GM21786 (cell line): ENCODE results near the gene ZNF831.

Source experiments
- ATAC-seq: cut with Tn5 transposase; IDR thresholded peaks from one replicate; pipeline ENCODE4 v1.9.1; 2021; ENCODE audit not compliant: unreplicated experiment

The ZNF831 gene

GRCh38 chr20:59246691-59247400, 83.2 kb downstream of the ZNF831 start:
- ATAC-seq = no peak

GRCh38 chr20:59247731-59248684, 84.4 kb downstream of the ZNF831 start:
- ATAC-seq = no peak

GRCh38 chr20:59250293-59250692, 86.7 kb downstream of the ZNF831 start:
- no peak for ATAC-seq

- ATAC-seq = no peak
Observed at GRCh38 chr20:59253325-59253724, 89.7 kb downstream of the ZNF831 start.

- no peak for ATAC-seq
Observed at GRCh38 chr20:59253779-59254319, 90.2 kb downstream of the ZNF831 start.

- ATAC-seq = no peak
Observed at GRCh38 chr20:59255256-59255655, 91.6 kb downstream of the ZNF831 start.

GRCh38 chr20:59258221-59258621, 94.6 kb downstream of the ZNF831 start:
- no peak for ATAC-seq

GRCh38 chr20:59259946-59260345, 96.3 kb downstream of the ZNF831 start:
- ATAC-seq = no peak

GRCh38 chr20:59265298-59265697, 101.7 kb downstream of the ZNF831 start:
- no peak for ATAC-seq

- ATAC-seq = no peak
Observed at GRCh38 chr20:59268870-59269269, 105.2 kb downstream of the ZNF831 start.

- no peak for ATAC-seq
Observed at GRCh38 chr20:59269411-59270025, 105.9 kb downstream of the ZNF831 start.

- no peak for ATAC-seq
Observed at GRCh38 chr20:59270380-59270779, 106.8 kb downstream of the ZNF831 start.

- no peak for ATAC-seq
Observed at GRCh38 chr20:59273739-59274357, 110.2 kb downstream of the ZNF831 start.

GRCh38 chr20:59276938-59277337, 113.3 kb downstream of the ZNF831 start:
- ATAC-seq = no peak

GRCh38 chr20:59284470-59284869, 120.8 kb downstream of the ZNF831 start:
- ATAC-seq = no peak

- no peak for ATAC-seq
Observed at GRCh38 chr20:59289994-59290393, 126.4 kb downstream of the ZNF831 start.

- no peak for ATAC-seq
Observed at GRCh38 chr20:59291740-59292383, 128.2 kb downstream of the ZNF831 start.

- ATAC-seq = no peak
Observed at GRCh38 chr20:59295531-59295930, 131.9 kb downstream of the ZNF831 start.

GRCh38 chr20:59297686-59298085, 134.1 kb downstream of the ZNF831 start:
- no peak for ATAC-seq

GRCh38 chr20:59299945-59300332, 136.3 kb downstream of the ZNF831 start:
- no peak for ATAC-seq
